Embryonic facial prominence (tissue), 1 donor: ENCODE results near the gene DOK7.

Source experiments
- DNase-seq: peaks from one replicate; pipeline ENCODE4 v3.0.0-alpha.2; 2016; ENCODE audit errors: extremely low spot score

The DOK7 gene

DNA sequence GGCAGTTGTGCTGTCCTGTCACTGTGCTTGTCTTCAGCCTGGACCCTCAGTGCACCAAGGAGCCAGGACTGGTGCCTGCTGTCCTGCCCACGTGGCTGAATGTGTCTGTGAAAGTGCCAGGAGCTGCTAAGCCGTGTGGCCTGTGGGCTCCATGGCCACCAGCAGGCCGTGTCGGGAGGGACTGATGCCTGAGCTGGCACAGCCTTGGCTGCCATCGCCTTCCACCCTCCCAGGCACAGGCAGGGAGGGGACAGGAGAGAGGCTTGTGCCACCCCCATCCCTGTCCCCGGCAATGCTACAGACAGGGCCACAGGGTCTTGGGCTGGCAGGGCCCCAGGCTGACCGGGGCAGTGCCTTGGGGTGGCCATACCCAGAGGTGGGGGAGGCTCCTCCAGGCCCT lies 24.8 kb downstream of the DOK7 start:
- DNase-seq = no peak

DNA sequence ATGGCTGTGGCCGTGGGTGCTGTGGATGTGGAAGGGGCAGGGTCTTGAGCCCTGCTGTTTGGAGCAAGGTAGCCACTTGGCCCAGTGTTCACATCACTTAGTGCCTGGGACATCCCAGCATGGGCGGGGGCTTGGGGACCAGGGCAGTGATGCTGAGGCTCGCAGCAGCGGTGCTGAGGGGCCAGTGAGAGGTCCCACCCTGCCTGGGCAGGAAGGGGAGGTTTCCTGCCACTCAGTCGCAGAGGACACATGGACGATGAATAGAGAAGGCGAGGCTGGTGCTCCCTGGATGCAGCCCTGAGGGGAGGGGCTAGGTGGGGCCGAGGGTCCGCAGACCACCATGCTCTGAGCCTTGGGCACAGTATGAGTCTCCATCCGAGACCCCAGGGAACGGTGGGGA lies 25.7 kb downstream of the DOK7 start:
- no peak for DNase-seq

DNA sequence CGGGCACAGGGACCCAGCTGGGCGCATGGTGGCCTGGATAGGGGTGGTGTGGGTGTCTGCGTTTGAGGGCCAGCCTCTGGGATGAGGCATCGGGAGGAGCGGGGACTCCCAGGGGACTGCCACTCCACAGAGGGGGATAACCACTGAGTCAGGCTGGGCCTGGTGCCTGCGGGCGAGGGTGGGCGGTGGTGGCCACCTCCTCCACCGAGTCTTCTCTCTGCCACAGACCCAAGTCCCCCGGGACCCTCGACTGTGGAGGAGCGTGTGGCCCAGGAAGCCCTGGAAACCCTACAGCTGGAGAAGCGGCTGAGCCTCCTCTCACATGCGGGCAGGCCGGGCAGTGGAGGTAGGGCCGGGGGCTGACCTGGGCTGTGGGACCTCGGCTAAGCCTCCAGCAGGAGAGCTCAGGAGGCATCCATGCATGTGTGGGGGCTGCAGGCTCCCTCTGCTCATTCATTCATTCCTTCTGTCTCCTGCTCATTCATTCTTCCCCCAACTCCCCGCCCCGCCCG lies 26.4 kb downstream of the DOK7 start:
- DNase-seq = no peak

DNA sequence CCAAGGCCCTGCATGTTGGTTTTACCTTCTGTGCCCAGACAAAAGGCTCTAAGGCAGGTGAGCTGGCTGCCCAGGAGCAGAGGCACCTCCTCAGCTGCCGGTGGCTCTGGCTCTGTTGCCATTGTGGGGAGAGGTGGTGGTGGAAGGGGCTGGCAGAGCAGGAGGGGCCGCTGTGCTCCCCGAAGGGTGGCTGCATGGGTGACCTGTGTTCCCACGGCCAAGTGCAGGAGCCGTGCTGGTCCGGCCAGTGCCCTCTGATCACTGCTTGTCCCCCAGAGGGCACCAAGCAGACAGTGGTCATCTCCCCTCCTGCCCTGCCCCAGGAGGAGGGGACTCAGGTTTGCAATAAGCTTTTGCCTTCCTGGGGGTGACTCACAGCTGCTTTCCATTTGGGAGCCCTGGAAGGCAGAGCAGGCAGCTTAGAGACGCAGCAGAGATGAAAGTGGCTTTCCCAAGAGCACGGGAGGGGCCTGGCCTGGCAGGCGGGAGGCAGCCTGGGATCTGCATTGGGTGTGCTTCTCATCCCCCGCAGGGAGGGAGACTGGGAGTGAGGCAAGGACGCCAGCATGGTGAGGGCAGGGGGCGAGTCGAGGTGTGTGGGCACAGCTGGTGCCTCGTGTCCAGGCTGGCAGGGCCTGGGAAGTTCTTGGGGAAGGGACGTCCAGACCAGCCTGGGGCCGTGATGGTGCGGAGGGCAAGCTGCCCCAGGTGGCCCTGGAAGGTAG lies 28.7 kb downstream of the DOK7 start:
- DNase-seq = no peak

DNA sequence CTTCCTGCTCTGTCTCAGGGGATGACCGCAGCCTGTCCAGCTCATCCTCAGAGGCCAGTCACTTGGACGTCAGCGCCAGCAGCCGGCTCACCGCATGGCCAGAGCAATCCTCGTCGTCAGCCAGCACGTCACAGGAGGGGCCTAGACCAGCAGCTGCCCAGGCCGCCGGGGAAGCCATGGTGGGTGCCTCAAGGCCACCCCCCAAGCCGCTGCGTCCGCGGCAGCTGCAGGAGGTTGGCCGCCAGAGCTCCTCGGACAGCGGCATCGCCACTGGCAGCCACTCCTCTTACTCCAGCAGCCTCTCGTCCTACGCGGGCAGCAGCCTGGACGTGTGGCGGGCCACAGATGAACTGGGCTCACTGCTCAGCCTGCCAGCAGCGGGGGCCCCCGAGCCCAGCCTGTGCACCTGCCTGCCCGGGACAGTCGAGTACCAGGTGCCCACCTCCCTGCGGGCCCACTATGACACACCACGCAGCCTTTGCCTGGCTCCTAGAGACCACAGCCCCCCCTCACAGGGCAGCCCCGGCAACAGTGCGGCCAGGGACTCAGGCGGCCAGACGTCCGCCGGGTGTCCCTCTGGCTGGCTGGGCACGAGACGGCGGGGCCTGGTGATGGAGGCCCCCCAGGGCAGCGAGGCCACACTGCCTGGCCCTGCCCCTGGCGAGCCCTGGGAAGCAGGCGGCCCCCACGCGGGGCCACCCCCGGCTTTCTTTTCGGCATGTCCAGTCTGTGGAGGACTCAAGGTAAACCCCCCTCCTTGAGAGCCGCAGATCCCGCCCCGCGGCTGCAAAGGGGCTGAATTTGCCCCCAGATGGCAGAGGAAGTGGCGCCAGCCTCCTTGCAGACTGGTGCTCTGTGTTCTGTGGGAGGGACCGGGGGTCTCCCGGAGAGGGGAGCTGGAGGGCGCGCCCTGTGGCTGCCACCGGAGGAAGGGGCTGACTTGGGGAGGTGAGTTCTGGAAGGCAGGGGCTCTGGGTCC lies 29.9 kb downstream of the DOK7 start:
- DNase-seq = no peak

DNA sequence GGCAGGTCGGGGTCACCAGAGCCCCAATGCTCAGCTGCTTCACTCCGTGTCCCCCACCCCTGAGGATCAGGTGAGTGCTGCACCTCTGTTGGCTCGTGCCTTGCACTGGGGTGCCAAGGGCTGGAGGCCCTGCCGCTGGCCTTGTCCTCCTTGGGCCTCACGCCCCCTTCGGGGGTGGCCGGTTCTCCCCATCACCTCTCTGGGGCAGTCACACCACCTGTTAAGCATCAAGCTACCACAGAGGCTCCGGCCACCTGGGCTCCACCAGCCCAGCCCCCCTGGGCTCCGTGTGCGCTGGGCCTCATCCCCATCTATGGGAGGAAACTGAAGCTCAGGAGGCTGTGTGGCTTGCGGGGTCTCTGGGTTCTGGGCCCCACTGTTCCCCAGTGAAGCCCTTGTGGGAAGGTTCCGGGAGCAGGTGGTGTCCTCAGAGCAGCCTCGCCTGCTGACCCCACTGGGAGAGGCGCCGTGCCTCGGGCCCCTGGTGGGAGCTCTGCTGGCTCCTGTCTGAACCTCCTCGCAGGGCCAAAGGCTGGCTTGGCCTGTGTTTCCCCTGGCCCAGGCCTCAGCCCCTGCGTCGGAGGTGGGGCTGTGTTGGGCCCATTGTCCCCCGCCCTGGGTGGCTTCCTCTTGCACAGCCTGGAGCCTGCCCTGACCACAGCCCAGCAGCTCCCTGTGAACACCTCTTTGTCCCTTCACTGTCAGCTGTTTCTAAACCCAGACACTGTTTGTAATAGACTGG lies 30.8 kb downstream of the DOK7 start:
- DNase-seq = no peak

DNA sequence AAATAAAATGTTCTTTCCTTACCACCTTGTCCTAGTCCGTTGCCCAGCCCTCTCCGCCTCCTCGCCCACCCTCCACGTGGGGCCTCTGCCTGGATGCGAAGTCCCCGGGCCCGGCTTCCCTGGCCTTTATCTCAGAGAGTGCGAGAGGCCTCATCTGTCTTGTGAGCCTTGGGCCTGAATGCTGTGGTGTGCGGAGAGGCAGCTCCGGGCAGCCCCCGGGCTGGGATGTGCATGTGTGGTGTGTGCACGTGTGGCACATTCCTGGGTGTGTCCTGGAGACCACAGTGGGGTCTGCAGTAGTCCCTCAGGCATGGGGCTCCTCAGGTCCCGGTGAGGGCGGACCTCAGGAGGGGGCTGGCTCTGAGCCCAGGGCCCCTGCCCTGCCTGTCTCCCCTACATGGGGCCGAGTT lies 31.4 kb downstream of the DOK7 start:
- no peak for DNase-seq

DNA sequence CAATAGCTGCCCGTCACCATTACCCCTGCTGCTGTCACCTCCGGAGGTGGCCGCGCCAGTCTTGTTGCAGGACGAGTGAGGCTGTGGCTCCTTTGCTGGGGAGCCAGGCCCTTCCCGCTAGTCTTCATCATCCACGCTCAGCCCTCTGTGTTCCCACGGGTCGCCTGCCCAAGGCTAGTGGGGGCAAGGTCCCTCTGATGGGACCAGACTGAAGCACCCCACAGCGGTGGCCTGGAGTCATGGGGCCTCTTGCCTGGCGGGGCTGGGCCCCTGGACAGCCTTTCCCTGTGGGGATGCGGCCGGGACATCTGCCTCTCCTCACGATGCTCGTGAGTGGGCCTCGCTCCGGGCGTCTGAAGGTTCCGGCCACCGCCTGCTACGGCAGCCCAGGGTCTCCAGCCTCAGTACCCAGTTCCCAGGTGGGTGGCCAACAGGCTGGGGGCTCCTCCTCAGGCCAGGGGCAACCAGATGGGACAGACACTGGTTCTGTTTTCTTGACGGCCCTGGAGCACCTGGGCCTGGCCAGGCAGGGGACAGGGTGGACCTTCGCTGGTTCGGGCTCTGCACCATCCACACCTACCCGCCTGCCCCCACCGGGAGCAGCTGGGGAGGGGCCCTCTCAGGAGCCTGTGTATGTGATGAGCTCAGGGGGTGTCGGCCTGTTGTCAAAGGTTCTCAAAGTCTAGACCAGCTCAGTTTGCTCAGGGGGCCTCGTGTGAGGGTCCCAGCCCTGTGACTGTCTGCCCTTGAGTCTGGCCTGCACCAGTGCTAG lies 32.3 kb downstream of the DOK7 start:
- no peak for DNase-seq

DNA sequence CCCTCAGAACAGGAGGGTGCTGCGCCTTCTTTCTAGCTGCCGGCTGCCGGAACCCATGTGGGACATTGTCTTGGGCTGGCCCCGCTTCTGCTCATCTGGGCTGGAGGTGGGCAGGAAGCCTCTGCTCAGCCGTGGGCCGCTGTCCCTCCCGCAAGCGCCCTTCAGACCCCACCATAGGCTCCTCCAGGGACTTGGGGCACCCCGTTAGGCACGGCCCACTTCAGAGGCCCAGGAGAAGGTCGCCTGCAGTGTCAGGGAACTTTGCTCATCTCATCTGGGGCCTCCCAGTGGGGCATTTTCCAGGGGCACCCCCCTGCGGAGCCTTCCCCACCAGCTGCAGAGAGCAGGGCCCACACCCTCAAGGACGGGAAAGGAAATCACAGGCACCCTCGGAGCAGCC lies 32.9 kb downstream of the DOK7 start:
- no peak for DNase-seq

DNA sequence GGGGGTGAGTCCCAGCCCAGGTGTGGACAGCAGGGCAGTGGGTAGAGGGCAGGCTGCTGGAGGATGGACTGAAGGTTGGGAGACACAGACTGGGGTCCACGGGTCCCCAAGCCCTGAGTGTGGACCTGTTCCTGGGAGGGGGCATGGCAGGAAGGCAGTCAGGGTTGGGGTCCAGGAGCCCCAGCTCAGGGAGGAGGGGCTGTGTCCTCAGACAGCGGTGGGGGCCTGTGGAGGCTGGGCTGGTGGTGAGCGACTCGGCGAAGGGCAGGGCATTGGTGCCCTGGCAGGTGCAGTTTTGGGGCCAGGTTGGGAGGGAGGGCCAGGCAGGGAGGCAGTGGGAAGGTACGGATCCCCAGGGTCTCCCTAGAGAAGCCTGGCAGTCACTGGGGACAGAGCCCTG lies 34.0 kb downstream of the DOK7 start:
- no peak for DNase-seq

DNA sequence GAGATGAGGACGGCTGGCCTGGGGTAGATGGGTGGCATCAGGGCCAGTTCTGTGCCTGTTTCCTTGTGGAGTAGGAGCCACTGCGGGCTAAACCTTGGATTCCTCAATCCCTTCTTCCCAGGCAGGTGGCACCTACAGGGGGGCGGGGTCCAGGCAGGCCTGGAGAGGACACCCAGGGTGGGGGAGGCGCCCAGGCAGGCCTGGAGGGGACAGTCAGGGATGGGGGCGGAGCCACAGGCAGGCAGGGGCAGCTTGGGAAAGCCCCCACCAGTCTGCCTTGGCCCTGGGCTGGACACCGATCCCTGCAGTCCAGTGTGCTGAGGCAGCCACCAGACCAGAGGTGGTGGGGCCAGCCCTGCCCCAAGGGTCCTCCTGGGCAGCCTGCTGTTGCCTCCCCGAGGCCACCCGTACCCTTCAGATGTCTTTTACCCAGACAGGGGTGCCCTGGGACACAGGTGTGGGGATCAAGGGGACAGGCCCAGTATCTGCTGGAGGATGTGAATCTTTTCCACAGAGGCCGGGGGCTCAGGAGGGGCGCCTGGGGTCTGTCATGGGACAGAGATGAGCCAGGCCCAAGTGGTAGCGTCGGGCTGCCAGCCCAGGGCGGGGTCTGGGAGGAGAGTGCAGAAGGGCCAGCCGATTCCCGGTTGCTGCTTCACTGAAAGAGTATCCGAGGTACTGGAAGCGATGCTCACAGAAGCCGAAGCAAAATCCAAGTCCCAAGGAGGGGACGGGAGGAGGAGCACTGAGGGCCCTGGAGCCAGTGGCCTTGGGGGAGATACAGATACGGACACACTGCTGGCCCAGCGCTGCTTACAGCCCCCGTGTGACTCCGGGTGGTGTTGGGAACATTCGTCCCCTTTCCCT lies 34.6 kb downstream of the DOK7 start:
- DNase-seq = no peak

DNA sequence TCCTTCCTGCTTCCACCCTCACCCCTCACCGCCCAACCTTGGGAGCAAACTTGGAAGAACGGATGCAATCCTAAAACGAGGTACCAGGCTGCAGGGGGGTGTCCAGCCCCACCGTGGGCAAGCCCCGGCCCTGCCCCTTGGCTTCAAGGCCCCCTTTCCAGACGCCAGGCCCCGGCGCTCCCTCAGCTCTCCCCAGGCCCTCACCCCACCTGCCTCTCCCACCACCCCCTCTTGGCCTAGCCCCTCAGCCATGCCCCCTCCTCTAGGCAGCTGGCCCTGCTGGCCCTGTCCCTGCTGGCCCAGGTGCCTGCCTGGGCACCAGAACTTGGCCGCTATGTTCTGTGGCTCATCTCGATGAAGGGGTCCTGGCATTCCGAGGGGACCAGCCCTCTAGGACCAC lies 35.3 kb downstream of the DOK7 start:
- no peak for DNase-seq

DNA sequence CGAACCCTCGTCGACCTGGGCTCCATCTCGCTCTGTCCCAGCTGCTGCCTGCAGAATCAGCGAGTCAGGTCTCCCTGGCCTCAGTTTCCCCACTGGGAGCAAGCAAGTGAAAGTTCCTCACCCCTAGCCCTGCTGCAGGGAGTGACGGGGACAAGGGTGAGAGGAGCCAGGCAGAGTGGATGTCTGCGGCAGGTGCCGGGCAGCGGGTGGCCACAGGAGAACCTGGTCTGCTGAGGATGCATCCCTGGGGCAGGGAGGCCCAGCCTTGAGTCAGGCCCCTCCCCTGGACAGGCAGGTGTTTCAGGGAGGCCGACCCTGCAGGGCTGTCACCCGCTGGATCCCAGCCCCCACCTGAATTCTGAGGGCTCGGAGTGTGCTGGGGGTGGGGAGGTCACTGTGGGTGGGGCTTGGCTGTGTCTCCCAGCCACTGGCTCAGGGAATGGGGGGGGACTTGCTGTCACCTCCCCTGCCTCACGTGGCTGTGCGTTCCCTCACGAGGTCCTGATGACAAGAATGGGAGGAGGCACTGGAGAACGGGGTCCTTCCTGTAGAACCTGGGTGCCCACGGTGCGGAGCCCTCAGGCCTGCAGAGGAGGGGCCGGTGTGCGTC lies 35.9 kb downstream of the DOK7 start:
- no peak for DNase-seq

DNA sequence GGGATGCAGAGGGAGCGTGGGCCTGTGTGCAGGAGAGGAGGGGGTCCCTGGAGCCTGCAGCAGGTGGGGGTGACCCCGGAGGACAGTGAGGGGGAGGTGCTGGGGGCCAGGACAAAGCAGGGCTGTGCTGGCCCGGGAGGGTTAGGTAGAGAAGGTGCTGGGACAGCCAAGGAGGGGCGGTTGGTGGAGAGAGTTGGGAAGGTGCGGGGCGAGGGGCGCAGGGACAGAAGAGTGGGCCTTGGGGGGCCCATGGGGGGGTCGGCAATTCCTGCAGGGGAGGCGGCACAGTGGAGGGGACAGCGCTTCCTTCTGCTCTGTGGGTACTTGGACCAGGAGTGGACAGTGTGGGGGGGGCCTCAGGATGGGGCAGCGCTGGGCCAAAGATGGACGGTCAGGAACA lies 36.6 kb downstream of the DOK7 start:
- no peak for DNase-seq

DNA sequence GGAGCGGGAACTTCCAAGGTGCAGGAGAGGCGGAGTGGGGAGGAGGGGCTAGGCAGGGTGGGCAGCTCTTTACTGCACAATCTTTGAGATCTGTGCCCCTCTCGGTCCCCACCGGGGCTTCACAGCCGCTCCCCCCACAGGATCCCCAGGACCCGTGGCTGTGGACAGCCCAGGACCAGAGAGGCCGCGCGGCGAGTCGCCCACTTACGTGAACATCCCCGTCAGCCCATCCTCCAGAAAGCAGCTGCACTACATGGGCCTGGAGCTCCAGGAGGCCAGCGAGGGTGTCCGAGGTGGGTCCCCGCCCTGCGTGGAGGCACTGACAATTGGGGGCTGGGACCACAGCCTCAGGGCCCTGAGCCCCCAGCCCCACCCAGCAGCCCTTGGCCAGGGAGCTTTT lies 37.0 kb downstream of the DOK7 start:
- no peak for DNase-seq

DNA sequence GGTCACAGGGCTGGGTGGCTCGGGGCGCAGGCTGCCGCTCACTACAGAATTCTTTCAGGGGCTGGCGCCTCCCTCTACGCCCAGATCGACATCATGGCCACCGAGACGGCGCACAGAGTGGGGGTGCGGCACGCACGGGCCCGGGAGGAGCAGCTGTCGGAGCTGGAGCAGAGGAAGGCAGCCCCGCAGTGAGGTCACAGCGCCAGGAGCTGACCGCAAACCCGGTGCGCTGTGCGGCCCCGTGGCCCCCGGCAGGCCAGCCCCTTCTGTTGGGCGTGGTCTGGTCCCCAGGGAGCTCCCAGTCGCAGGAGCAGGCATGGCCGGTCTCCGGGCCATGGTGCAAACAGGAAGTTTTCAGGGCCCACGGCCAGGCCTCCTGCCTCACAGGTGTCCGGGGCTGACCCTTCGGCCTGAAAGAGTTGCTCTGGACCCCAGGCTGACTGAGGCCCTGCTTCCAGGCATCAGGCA lies 37.6 kb downstream of the DOK7 start:
- no peak for DNase-seq

DNA sequence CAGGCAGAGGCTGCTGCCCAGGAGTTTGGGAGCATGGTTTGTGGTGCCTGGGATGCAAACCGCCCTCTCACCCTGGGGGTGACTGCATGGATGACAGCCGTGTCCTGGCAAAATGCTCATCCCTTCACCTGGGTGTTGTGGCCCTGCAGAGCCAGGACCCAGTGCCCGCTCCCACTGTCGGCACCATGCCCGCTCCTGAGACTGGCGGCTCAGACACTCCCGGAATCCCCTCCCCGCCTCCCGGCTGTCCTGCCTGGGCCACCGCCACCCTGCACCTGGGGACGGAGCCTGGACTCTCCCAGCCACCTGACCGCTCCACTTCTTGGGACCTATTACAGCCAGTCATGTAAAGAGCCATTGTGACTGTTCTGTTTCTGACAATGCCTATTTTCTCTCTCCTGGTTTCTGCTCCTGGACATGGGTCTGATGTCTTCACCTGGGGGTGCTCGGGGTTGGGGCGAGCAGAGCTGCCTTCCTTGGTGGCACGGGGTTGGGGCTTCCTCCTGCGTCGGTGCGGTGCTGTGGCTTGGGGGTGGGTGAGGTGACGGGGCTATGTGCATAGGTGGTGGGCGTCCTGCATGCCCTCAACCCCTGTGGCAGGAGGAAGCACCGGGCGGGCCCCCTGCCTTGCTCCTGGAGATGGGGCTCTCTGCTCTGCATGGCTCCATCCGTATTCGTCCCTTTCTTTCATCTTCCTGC lies 38.2 kb downstream of the DOK7 start:
- DNase-seq = no peak

DNA sequence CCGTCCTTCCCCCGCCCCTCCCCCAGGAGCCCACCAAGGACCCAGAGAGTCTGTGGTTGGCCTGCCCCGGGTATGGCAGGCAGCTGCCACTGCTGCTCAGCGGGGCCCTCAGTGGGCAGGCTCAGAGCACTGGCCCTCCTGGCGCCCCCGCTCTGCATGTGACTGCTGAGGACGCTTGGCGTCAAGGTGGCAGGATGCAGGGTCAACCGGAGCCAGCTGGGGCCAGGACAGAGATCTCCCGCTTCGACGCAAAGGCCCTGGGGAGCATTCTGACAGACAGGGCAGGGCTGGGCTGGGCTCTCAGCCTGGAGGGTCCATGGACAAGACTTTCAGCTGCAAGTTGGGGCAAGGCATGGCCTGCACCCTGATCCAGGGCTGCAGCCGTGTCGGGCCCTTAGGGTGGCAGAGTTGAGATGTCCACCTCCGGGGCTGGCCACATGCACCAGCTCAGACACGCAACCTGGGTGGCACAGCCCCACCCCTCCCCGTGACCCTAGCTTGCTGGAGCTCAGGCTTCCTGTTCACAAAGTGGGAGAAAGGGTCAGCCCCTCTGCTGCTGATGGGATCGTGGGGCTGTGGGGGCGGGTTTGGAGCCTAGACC lies 38.8 kb downstream of the DOK7 start:
- no peak for DNase-seq
